ENCODE measurements around the gene FUBP3.

DNA sequence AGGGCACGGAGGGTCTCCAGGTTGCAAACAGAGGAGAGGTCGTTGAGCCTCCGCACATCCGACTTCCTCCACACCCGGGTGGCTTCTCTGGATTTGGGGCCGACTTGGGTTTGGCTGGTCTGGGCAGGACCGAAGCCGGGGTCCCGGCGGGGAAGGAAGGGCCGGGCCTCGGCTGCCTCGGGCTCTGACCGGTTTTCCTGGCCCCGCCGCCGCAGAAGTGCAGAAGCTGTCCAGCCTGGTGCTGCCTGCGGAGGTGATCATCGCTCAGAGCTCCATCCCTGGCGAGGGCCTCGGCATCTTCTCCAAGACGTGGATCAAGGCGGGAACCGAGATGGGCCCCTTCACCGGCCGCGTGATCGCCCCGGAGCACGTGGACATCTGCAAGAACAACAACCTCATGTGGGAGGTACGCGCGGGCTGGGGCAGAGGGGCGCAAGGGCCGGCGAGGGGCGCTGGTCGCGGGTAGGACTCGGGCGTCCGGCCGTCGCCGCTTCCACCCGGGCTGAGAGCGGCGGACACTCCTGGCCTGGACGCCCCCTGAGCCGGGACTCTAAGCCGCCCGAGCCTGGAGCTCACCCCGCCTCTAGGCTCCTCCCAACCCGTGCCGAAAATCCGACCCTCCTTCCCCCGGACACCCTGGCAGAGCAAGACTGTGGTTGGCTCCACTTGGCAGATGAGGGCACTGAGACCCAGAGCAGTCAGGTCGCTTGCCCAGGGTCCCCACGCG, 87.2 kb downstream of the FUBP3 start:
- TF ChIP-seq, protein P1, sequence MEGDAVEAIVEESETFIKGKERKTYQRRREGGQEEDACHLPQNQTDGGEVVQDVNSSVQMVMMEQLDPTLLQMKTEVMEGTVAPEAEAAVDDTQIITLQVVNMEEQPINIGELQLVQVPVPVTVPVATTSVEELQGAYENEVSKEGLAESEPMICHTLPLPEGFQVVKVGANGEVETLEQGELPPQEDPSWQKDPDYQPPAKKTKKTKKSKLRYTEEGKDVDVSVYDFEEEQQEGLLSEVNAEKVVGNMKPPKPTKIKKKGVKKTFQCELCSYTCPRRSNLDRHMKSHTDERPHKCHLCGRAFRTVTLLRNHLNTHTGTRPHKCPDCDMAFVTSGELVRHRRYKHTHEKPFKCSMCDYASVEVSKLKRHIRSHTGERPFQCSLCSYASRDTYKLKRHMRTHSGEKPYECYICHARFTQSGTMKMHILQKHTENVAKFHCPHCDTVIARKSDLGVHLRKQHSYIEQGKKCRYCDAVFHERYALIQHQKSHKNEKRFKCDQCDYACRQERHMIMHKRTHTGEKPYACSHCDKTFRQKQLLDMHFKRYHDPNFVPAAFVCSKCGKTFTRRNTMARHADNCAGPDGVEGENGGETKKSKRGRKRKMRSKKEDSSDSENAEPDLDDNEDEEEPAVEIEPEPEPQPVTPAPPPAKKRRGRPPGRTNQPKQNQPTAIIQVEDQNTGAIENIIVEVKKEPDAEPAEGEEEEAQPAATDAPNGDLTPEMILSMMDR (IDR thresholded peaks at IDR 0.05), result no peak
- TF ChIP-seq POLR2A (IDR thresholded peaks at IDR 0.05), result no peak
